Erythroblast (primary cell): Measurements from ENCODE around the gene NOA1.
"Not testable (repeated sequence)": the region's sequence is repeated elsewhere in the genome, so short reads cannot be mapped to it uniquely, and the experiment has no call there.

Experiments used
- DNase-seq, 2 experiments: peaks; one replicate each; lab custom pipeline; 2025; lab: John Stamatoyannopoulos, UW
- GATA1 ChIP-seq: IDR thresholded peaks from 2 replicates; pipeline ENCODE4 v1.6.1; 2011; ENCODE audit warnings: low read depth, mild to moderate bottlenecking, control low read depth, low read length, moderate library complexity
- POLR2A ChIP-seq: IDR thresholded peaks from 2 replicates; pipeline ENCODE4 v1.6.1; 2011; ENCODE audit warnings: mild to moderate bottlenecking, low read length

The NOA1 gene

DNA sequence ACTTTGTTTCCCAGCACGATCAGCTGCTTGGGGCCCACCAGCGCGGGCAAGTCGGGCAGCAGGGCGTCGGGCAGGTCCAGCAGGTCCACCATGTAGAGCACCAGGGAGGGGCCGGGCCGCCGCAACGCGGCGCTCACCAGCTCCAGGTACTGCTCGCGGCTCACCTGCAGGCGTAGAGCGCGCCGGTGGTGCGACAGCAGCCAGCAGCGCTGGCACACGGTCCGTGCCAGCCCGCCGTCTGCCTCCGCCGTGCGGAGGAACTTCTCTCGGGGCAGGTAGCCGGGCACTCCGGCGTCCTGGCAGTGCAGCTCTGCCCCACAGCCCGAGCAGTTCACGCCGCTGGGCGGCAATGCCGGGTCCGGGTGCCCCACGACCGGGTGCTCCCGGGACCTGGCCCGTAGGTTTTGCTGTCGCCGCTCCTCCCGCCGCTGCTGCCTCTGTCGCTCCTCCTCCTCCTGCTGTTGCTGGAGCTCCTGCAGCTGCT lies 527 bp downstream of the NOA1 start:
- no peak for TF ChIP-seq POLR2A
- no peak for TF ChIP-seq GATA1
- peak; percentile 69 to 79 for DNase-seq

DNA sequence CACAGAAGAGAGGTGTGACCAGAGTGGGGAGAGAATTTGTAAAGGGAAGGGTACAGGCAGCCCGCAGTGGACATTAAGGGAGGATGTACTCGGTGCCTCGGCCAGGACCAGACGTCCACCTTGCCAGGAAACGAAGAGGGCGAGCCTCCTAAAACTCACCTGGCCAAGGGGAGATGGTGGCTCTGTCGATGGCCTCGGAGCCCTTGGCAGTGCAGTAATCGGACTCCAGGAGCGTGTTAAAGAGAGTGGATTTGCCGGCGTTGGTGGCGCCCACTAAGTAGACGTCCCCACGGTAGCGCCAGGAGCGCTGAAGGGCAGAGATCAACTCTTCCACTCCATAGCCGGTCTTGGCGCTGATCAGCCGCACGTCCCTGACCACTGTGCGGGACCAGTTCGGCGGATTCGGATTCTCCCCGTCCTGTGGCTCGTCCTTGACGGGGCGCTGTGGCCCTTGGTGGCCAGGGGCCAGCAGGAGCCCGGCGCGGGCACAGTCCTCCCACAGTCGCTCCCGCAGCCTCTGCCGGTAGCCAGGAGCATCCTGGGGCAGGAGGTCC lies 1.0 kb downstream of the NOA1 start:
- no peak for TF ChIP-seq POLR2A
- no peak for TF ChIP-seq GATA1
- DNase-seq: peak; percentile 56 to 69

DNA sequence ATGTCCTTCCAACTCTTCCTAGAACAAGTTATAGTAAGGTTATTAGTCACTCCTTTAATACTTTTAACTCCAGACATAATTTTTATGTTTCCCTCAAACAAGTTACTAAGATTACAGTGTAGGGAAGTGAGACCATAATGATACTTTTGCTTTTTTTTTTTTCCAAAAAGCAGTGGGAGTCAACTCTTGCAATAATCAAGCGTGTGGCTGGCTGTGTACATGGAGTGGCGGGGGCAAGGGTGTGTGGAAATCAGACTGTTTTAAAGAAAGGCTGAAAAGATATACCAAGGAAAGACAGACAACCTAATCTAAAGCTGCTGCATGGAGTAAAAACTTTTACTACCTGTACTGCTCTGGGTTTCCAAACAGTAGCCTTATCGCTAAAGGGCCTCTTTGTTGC lies 4.1 kb downstream of the NOA1 start:
- TF ChIP-seq GATA1 (no peak), POLR2A (no peak)

DNA sequence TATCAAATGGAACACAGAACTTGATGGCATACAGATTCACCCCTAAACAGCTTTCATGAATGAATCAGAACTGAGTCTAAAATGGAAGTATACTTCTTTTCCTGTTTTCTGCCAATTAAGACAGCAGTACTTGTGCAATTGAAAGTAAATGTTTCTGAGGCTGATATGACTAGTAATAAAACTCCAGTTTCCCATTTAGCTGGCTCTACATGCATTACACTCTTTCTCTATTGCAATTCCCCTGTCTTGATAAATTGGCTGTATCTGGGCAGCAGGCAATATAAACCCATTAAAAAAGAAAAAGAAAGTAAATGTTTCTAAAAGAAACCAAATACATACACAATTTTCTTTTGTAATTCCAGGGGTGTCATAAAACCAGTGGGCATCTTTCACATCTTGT lies 4.6 kb downstream of the NOA1 start:
- no peak for TF ChIP-seq GATA1
- TF ChIP-seq POLR2A: no peak

More for the DNA sequence above, 4.1 kb downstream of the NOA1 start:
- DNase-seq: no peak

DNA sequence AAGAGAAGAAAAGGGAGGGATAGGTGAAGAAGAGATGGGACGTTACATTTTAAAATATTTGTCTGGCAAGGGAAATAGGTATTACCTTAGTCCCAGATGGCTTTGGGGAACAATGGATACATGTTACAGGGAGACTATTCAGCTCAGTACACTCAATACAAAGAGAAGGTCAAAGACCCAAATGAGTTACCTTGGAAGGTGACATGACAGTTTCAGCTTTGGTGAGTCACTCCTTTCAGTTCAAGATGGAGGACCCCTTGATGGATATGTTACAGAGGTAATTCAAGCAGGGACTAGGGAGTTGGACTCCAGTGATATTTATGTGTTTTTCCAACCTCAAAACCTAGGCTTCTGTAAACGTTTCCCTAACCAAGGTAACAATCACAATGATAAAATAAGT lies 5.0 kb downstream of the NOA1 start:
- DNase-seq: no peak
- TF ChIP-seq GATA1: no peak
- no peak for TF ChIP-seq POLR2A

More for the DNA sequence above, 4.6 kb downstream of the NOA1 start:
- no peak for DNase-seq

DNA sequence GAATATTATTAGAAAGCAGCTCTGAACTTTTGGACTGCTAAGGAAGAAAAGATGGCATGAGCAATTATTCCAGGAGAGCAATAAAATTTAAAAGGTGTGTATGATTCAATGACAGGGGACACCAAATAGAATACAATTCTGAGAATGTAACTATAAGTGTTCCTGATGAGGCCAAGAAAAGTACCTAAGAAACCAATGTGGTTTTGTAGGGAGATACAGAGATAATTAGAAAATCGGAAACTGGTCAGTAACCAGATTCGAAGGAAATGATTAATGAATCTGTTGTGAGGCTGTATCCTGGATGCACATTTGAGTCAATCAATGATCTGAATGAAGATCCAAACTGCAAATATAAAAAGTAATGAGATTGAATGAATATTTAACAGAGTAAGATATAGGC lies 6.0 kb downstream of the NOA1 start:
- TF ChIP-seq GATA1 (no peak), POLR2A (no peak)

DNA sequence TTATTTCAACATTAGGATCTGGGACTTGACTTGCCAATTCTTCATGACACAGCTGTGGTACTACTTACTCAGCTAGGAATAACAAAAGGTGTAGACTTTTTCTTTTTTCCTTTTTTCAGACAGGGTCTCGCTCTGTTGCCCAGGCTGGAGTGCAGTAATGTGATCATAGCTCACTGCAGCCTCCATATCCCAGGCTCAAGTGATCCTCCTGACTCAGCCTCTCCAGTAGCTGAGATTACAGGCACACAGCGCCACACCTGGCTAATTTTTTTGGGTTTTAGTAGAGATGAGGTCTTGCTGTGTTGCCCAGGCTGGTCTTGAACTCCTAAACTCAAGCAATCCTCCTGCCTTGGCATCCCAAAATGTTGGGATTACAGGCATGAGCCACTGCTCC lies 16.3 kb downstream of the NOA1 start:
- no peak for TF ChIP-seq POLR2A
- TF ChIP-seq GATA1: no peak
- no peak for DNase-seq

More for the DNA sequence above, 6.0 kb downstream of the NOA1 start:
- no peak for DNase-seq

DNA sequence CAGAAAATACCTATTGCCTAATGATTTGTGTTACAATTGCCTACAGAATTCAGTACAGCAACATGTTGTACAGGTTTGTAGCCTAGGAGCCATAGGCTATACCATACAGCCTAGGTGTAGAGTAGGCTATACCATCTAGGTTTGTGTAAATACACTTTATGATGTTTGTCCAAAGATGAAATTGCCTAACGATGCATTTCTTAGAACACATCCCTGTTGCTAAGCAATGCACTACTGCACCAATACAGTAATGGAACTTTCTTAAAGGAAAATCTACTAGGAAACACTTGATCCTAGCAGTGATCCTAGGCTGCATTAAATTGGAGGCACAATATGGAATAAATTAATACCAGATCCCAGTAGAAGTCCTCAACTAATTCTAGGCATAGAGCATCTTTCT lies 18.3 kb downstream of the NOA1 start:
- TF ChIP-seq POLR2A: no peak
- no peak for TF ChIP-seq GATA1
- no peak for DNase-seq

DNA sequence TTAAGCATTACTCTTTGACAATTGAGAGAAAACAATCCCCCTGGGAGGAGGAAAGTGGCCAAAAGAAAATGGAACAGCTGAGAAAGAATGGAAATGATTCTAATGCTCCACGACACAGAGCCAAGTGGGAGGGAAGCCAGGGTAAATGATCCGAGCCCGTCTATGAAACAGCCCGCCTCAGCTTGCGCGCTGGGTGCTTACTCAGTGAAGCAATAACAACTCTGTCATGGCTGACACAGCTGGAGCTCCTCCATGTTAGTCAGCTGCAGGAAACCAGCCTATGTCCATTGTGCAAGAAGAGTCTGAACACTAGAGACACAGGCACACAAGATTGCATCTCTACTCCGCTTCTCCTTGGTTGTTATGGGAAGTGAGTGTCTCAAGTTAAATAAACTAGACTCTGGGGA lies 19.3 kb downstream of the NOA1 start:
- DNase-seq: no peak
- TF ChIP-seq GATA1 (no peak), POLR2A (no peak)

DNA sequence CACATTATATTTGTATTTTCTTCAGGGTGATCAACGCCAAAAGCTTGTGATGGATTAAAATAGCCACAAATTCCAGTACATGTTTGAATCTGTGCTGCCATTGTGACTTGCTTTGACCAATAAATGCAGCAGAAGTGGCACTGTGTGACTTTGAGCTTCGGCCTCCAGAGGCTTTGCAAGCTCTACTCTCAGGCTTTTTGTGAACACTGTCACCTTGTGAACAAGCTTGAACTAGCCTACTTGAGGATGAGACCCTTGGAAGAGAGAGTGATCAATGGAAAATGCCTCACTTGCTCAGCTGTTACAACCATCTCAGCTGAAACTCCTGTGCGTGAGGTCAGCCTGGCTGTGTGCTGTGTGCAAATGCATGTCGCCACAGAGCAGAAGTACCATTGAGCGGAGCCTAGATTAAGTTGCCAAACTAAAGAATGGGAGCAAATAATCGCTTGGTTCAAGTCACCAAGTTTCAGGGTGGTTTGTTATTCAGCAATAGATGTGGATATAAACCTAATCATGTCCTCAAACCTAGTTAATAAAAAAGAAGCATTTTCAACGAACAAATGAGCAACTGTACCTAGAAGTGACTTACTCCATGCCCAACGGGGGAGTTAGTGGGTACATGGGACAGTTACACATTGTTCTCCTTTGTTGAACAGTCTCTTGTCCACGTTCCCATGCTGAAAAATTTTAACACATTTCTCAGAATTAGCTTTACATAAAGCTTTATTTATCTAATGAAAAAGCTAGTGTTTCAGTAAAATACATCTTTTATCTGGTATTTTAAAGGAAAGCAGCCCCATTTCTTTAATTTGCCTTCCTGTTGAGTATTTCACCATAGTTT lies 23.5 kb downstream of the NOA1 start:
- DNase-seq: no peak
- TF ChIP-seq POLR2A (no peak), GATA1 (no peak)

DNA sequence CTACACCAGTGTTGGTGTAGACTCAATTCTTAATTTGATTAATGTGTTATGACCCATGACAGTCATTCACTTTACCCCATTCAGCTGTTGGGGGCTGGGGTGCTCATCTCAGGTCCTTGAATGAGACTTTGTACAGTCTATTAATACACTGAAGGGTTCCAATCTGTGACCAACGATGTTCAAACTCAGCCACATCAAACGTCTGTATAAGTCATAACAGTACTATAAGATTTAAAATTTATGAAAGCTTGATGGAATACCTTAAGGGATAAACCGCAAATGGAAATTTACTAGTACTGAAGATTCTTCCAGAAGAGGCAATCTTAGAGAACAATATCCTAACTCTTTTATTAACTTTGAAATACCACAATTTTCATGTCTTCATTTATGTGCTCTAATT lies 36.0 kb downstream of the NOA1 start:
- DNase-seq: no peak
- TF ChIP-seq GATA1 (no peak), POLR2A (no peak)

DNA sequence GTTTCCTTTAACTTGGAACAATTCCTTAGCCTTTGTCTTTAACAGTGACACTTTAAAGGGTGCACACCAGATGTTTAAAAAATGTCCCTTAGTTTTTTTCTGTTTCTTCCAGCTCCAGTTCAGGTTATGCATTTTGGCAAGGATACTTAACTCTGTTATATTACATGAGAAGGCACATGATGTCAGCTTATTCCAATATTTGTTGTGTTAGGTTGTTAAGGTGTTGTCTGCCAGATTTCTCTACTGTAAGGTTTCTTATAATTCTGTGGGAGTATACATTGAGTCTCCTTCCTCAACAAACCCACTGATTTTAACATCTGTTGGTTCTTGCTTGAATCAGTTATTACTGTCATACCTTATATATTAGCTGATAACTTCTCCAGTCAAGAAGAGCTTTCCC lies 36.4 kb downstream of the NOA1 start:
- TF ChIP-seq GATA1: no peak
- no peak for TF ChIP-seq POLR2A
- DNase-seq: no peak

DNA sequence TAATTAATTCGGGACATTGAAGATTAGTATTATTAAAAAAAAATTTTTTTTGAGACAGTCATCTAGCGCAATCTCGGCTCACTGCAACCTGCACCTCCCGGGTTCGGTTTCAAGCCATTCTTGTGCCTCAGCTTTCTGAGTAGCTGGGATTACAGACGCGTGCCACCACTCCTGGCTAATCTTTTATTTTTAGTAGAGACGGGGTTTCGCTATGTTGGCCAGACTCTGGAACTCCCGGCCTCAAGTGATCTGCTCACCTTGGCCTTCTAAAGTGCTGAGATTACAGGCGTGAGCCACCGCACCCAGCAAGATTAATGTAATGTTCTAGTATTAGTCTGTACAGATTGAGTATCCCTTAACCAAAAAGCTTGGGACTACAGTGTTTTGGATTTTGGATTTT lies 37.0 kb downstream of the NOA1 start:
- no peak for DNase-seq
- TF ChIP-seq POLR2A: no peak
- TF ChIP-seq GATA1: no peak

DNA sequence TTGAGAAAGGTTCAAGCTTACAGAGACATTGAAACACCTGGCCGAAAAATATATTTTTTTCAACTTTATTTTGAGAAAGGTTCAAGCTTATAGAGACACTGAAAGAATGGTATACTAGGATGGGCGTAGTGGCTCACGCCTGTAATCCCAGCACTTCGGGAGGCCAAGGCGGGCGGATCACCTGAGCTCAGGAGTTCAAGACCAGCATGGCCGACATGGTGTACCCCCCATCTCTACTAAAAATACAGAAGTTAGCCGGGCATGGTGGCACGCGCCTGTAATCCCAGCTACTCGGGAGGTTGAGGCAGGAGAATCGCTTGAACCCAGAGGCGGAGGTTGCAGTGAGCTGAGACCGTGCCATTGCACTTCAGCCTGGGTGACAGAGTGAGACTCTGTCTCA lies 37.6 kb downstream of the NOA1 start:
- not testable (repeated sequence) for DNase-seq
